AG04449 (cell line): ENCODE data around the gene CALHM4.

Experiments used
- CTCF ChIA-PET: fragments of 350-600 bp; formaldehyde crosslinking; extraction: SDS; loops from one replicate; lab custom pipeline; 2021; ENCODE audit warnings: antibody characterized with exemption; lab: Yijun Ruan, JAX
- POLR2A ChIA-PET: fragments of 400-600, 350-600 bp; formaldehyde crosslinking; extraction: SDS; loops from one replicate; lab custom pipeline; 2020; ENCODE audit warnings: antibody characterized with exemption, inconsistent platforms; lab: Yijun Ruan, JAX
- DNase-seq: peaks from one replicate; pipeline ENCODE4 v3.0.0-alpha.2; 2010; ENCODE audit warnings: low read depth, low spot score
- H3K4me3 ChIP-seq: 2 replicates; pipeline ENCODE4 v1.5.1; 2011; ENCODE audit warnings: low read depth, mild to moderate bottlenecking, control low read depth, low read length
- CTCF ChIP-seq: IDR thresholded peaks from one replicate; pipeline ENCODE4 v1.5.1; 2011; ENCODE audit warnings: mild to moderate bottlenecking, moderate library complexity, low read length, control low read depth, inconsistent platforms; ENCODE audit not compliant: insufficient read depth; ENCODE audit errors: missing control alignments

Gene CALHM4

GRCh38 chr6:116571683-116572000 lies 18.1 kb downstream of the CALHM4 start:
- DNase-seq: no peak
- H3K4me3 ChIP-seq: peak overlapping the region; percentile 83
- POLR2A ChIA-PET: interaction anchor here (0.6 to 1.7 kb wide), 6 partner anchors 10 to 355 kb away, joined by 3 to 6 read pairs (median 4); no protein-coding TSS in a partner anchor
- TF ChIP-seq CTCF: no peak
- CTCF ChIA-PET: interaction anchor here (0.9 to 7.4 kb wide), 14 partner anchors 9 to 353 kb away, joined by 3 to 66 read pairs (median 7); no protein-coding TSS in a partner anchor

GRCh38 chr6:116572162-116572561 lies 18.6 kb downstream of the CALHM4 start:
- CTCF ChIA-PET: interaction anchor here (1.1 to 7.4 kb wide), 8 partner anchors 9 to 303 kb away, joined by 3 to 66 read pairs (median 20); no protein-coding TSS in a partner anchor
- POLR2A ChIA-PET: interaction anchor here (0.6 to 1.7 kb wide), 3 partner anchors 108 to 320 kb away, joined by 3 to 6 read pairs (median 4); no protein-coding TSS in a partner anchor
- no peak for DNase-seq
- H3K4me3 ChIP-seq: peak overlapping the region; percentile 83
- no peak for TF ChIP-seq CTCF

GRCh38 chr6:116575227-116575626 lies 21.7 kb downstream of the CALHM4 start:
- DNase-seq: no peak
- ChIA-PET CTCF (interaction anchor here (7.4 kb wide), 1 partner anchor 16 kb away, joined by 66 read pairs; no protein-coding TSS in a partner anchor), POLR2A (no interaction called here)
- H3K4me3 ChIP-seq: no peak overlapping the region
- TF ChIP-seq CTCF: no peak

- ChIA-PET CTCF (interaction anchor here (0.8 to 1.3 kb wide), 4 partner anchors 10 to 309 kb away, joined by 3 to 6 read pairs (median 4); no protein-coding TSS in a partner anchor), POLR2A (no interaction called here)
- no peak overlapping the region for H3K4me3 ChIP-seq
- DNase-seq: no peak
- TF ChIP-seq CTCF: no peak
Measured at GRCh38 chr6:116577486-116577885, 23.9 kb downstream of the CALHM4 start.

GRCh38 chr6:116578335-116578734 lies 24.8 kb downstream of the CALHM4 start:
- TF ChIP-seq CTCF: no peak
- H3K4me3 ChIP-seq: no peak overlapping the region
- POLR2A ChIA-PET: no interaction called here
- CTCF ChIA-PET: interaction anchor here (0.8 to 1.5 kb wide), 5 partner anchors 9 to 309 kb away, joined by 3 to 6 read pairs (median 4); no protein-coding TSS in a partner anchor
- no peak for DNase-seq

- H3K4me3 ChIP-seq: no peak overlapping the region
- ChIA-PET POLR2A (no interaction called here), CTCF (interaction anchor here (1.0 to 2.5 kb wide), 4 partner anchors 14 to 310 kb away, joined by 3 to 9 read pairs (median 6); no protein-coding TSS in a partner anchor)
- DNase-seq: no peak
- no peak for TF ChIP-seq CTCF
Measured at GRCh38 chr6:116579143-116579542, 25.6 kb downstream of the CALHM4 start.
